Gastrocnemius medialis (tissue), 4 donors: ENCODE measurements around the gene SV2C.

ENCODE experiments used
- CTCF ChIP-seq, 5 experiments: fragments of 450-650 bp in 3 of 5; fragments of 200-600 bp in 2 of 5; sonication (generic) in 2 of 5; IDR thresholded peaks in 4 of 5; conservative IDR thresholded peaks in 1 of 5; 1 replicate in 4 of 5; 2 replicates in 1 of 5; pipeline ENCODE4 v1.5.1; 2016 to 2019; ENCODE audit warnings: antibody characterized with exemption in 5 of 5, mild to moderate bottlenecking in 3 of 5, moderate library complexity in 3 of 5
- POLR2A ChIP-seq, 2 donors: fragments of 450-650 bp; IDR thresholded peaks; one replicate each; pipeline ENCODE4 v1.6.1; 2017; ENCODE audit warnings: antibody characterized with exemption in 2 of 2, mild to moderate bottlenecking in 2 of 2, moderate library complexity in 2 of 2

DNA sequence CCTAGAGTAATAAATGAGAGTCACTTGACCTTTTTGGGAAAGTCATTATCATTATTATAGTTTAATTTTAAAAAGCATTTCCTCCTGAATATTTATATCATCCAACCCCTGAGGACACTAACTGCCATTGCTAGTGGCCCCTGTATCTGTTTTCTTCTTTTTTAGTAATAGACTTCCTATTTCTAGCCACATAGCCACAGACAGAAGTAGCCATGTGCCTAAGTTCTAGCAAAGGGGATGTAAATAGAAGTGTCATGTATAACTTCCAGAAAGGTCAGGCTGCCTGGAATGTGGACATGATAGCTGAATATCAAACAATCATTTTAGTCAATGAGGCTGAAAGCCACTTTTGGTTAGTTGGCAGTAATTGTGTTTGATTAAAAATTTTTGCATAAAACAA is 282.4 kb downstream of the SV2C start:
- TF ChIP-seq CTCF (IDR thresholded peaks at IDR 0.05 in 4 of 5, conservative IDR thresholded peaks at IDR 0.05 in 1 of 5) (no peak), POLR2A (IDR thresholded peaks at IDR 0.05) (no peak)
